GM18511 (cell line): ENCODE data around the gene DDX28.
A peak's percentile ranks its signal among the peaks of the same experiment; 100 is the strongest.
"Not testable (repeated sequence)": the region's sequence is repeated elsewhere in the genome, so short reads cannot be mapped to it uniquely, and the experiment has no call there.

Experiments
- ATAC-seq: cut with Tn5 transposase; IDR thresholded peaks from one replicate; pipeline ENCODE4 v1.9.1; 2021; ENCODE audit warnings: mild to moderate bottlenecking, moderate library complexity; ENCODE audit not compliant: unreplicated experiment

DDX28 gene

GRCh38 chr16:68040506-68041288 is 17.7 kb upstream of the DDX28 start:
- peak; percentile 80 for ATAC-seq

DNA sequence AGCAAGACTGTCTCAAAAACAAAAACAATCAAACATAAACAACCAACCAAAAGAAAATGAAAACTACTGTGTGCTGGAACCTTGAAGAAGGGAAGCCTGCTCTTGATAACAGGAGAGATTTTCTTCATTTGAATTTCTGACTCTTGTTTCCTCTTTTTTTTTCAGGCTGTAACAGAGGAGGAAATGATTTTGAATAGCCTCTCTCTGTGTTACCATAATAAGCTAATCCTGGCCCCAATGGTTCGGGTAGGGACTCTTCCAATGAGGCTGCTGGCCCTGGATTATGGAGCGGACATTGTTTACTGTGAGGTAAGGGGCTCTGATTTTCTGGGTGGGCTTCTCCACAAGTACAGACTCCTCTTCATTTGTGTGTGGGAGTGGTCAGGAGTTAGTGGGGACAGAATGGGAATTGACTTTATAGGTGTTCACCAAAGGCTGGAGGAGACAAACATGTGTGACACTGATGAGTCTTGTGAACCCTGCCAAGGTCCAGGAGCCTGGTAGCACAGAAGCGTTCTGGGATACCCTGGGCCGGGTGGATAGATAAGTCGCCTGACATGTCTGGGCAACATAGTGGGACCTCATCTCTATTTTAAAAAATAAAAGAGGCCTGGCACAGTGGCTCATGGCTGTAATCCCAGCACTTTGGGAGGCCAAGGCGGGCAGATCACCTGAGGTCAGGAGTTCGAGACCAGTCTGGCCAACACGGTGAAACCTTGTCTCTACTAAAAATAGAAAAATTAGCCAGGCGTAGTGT is 15.0 kb upstream of the DDX28 start:
- ATAC-seq = no peak

- ATAC-seq = no peak
Measured at GRCh38 chr16:68035227-68035626, 12.2 kb upstream of the DDX28 start.

GRCh38 chr16:68033101-68033500 is 10.1 kb upstream of the DDX28 start:
- no peak for ATAC-seq

DNA sequence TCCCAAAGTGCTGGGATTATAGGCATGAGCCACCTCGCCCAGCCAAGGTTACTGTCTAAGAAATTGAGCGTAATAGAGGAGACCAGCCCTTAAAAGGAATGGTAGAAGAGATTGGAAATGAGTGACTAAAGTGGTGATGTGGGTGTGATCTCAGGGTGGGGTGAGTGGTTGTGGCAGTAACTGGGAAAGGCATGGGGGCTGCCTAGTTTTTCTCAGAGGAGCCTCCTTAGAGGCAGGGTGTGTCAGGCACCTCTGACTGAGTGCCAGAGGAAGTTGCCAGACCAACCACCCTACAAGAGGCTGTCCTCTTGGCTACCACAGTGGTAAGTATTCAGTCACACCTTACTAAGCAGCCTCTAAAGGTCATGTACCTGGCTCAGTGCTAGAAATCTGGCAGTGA is 8.9 kb upstream of the DDX28 start:
- ATAC-seq = no peak

- ATAC-seq = not testable (repeated sequence)
Measured at GRCh38 chr16:68030108-68030507, 7.1 kb upstream of the DDX28 start.

DNA sequence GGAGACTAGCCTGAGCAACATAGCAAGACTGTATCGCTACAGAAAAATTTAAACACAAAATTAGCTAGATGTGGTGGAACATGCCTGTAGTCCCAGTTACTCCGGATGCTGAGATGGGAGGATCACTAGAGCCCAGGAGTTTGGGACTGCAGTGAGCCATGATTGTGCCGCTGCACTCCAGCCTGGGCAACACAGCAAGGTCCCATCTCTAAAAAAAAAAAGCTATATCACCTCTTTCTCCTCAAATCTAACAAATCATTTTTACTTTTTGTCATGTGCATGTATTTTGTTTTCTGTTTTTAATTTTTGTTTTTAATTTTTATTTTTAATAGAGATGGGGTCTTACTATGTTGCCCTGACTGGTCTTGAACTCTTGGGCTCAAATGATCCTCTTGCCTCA is 6.0 kb upstream of the DDX28 start:
- no peak for ATAC-seq

DNA sequence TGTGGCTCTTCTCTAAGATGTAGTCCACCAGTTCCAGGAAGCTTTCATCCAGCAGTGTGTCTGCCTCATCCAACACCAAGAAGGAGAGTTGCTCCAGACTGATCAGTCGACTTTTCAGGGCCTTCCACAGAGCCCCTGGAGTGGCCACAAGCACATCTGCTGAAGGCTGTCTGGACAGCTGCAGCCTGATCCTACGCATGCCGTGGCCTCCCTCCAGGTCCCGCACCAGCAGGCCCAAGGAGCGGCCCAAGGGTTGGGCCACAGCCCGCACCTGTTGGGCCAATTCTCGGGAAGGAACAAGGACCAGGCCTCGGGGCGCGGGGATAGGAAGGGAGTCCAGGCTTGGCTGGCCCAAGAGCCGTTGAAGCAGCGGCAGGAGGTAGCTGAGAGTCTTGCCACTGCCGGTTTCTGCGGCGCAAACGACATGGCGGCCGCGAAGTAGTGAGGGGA is 729 bp downstream of the DDX28 start:
- ATAC-seq = no peak

GRCh38 chr16:68021490-68021889 is 1.5 kb downstream of the DDX28 start:
- no peak for ATAC-seq

GRCh38 chr16:68019167-68019680 is 3.8 kb downstream of the DDX28 start:
- no peak for ATAC-seq

- no peak for ATAC-seq
Measured at GRCh38 chr16:68015681-68016080, 7.4 kb downstream of the DDX28 start, which contains the start of gene DPEP2NB. Gene DPEP2NB (minus strand): TSS chr16:68015911. CDS start chr16:68015770, 141 bp downstream.

- no peak for ATAC-seq
Measured at GRCh38 chr16:68013440-68013839, 9.6 kb downstream of the DDX28 start.

- ATAC-seq = not testable (repeated sequence)
Measured at GRCh38 chr16:68009872-68010271, 13.2 kb downstream of the DDX28 start.

DNA sequence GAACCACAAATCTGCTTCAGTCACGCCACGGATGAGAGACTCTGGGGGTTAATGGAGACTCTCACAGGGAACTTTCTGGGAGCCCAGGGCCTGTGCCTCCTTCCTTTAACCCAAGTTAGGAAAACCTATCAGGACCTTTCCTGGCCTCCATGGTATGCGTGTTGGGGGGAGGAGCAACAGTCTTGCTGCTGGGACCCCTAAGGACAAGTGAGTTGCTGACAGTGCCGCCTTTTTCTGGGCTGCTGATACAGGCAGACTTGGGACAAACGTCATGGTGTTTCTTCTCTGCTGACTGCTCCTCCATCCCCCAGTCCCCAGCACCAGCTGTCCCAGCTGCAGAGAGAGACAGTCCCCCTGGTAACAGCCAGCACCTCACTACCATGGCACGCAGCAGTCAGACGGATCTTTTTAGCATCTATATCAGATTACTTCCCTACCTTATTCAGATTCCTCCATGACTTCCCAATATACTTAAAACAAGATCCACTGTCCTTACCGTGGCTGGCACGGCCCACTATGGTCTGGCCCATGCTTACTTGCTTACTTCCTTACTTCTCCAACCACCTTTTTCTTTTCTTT is 13.8 kb downstream of the DDX28 start:
- no peak for ATAC-seq

GRCh38 chr16:68005786-68006286 is 17.2 kb downstream of the DDX28 start:
- no peak for ATAC-seq

DNA sequence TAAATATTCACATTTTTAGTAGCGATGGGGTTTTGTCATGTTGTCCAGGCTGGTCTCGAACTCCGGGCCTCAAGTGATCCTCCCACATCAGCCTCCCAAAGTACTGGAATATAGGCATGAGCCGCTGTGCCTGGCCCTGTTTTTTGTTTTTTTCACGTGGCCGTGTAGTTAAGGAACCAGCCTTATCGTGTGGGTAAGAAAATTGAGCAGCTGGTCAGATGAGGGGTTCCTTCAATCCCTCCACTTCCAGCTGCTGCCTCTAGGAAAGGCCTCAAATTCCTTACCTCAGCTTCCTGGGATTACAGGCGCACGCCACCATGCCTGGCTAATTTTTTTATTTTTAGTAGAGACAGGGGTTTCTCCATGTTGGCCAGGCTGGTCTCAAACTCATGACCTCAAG is 17.8 kb downstream of the DDX28 start:
- ATAC-seq = no peak

DNA sequence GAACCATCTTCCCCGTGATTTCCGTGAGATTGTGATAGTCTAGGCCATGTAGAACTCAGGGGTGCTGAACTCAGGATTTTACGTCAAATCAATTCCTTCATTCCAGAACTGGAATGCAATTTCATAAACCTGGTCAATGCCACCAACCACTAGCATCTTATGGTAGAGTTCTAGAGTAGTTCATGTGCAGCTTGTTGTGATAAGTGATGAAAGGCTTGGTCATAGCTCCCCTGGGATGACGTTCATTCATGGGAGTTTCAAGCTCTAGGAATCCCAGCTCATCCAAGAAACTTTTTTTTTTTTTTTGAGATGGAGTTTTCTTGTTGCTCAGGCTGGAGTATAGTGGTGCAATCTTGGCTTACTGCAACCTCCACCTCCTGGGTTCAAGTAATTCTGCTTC is 20.0 kb downstream of the DDX28 start:
- no peak for ATAC-seq

DNA sequence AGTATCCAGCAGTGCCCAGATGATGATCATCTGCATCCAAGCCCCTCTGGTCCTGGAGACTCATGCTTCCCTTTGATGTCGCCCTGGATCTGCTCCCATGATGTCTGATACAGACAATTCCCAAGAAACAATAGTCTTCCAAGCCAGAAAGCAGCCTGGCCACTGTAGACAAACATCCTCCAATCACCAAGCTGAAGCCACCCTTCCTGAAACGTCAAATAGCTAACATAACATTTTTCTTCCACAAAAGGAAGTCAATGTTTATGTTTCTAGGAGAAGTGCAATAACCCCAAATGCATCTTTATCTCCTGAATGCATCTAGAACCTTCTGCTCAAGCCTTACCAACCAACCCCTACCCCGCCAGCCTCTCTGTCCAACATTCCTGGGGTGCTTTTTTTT is 22.6 kb downstream of the DDX28 start:
- ATAC-seq = no peak

- ATAC-seq = no peak
Measured at GRCh38 chr16:67999985-68000384, 23.0 kb downstream of the DDX28 start.

DNA sequence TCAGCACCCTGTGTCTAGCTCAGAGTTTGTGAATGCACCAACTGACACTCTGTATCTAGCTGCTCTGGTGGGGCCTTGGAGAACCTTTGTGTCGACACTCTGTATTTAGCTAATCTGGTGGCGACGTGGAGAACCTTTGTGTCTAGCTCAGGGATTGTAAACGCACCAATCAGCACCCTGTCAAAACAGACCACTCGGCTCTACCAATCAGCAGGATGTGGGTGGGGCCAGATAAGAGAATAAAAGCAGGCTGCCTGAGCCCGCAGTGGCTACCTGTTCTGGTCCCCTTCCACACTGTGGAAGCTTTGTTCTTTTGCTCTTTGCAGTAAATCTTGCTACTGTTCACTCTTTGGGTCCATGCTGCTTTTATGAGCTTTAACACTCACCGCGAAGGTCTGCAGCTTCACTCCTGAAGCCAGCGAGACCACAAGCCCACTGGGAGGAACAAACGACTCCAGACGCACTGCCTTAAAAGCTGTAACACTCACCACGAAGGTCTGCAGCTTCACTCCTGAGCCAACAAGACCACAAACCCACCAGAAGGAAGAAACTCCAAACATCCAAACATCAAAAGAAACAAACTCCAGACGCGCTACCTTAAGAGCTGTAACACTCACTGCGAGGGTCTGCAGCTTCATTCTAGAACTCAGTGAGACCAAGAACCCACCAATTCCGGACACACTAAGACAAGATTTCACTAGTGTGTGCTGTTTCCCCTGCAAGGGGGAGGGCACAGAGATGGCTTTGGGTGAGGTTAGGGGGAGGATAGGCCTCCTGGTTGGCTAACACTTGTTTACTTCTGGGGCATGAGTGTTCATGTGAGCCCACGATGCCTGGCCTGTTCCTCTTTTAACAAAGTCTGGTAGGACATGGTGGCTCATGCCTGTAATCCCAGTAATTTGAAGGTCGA is 24.0 kb downstream of the DDX28 start, which contains the start of gene DPEP2:
Gene DPEP2 (minus strand): TSS at position 706 of the 910 bp plus-strand sequence. CDS start 6,272 bp downstream, outside the sequence.
- ATAC-seq = not testable (repeated sequence)
